WI38 (cell line): ENCODE measurements around the gene EXOC3L1.

Experiments
- H3K4me3 ChIP-seq: 2 replicates; pipeline ENCODE4 v1.5.1; 2011; ENCODE audit warnings: low read depth, mild to moderate bottlenecking, control low read depth, low read length
- CTCF ChIP-seq: IDR thresholded peaks from 2 replicates; pipeline ENCODE4 v1.5.1; 2012; ENCODE audit warnings: low read depth, mild to moderate bottlenecking, control low read depth, low read length

Gene EXOC3L1

GRCh38 chr16:67201411-67202345 is 11.7 kb upstream of the EXOC3L1 start:
- no peak for TF ChIP-seq CTCF
- no peak overlapping the region for H3K4me3 ChIP-seq

- no peak for TF ChIP-seq CTCF
- no peak overlapping the region for H3K4me3 ChIP-seq
Observed at GRCh38 chr16:67200491-67200890, 10.6 kb upstream of the EXOC3L1 start.

- no peak for TF ChIP-seq CTCF
- no peak overlapping the region for H3K4me3 ChIP-seq
Observed at GRCh38 chr16:67199808-67200198, 9.9 kb upstream of the EXOC3L1 start.

GRCh38 chr16:67199011-67199807 is 9.3 kb upstream of the EXOC3L1 start, which contains the start of gene ELMO3:
Gene ELMO3, plus strand, starts transcription at chr16:67199131. Its CDS starts 196 bp downstream, at chr16:67199327.
- TF ChIP-seq CTCF = no peak
- H3K4me3 ChIP-seq = no peak within 1 kb of the TSS

- H3K4me3 ChIP-seq = no peak overlapping the region
- peak; percentile 47; the same call in 1 of the 2 replicates for TF ChIP-seq CTCF
Observed at GRCh38 chr16:67198238-67198734, 8.3 kb upstream of the EXOC3L1 start.

GRCh38 chr16:67197704-67198103 is 7.8 kb upstream of the EXOC3L1 start:
- no peak for TF ChIP-seq CTCF
- H3K4me3 ChIP-seq = no peak overlapping the region
